TTC549 (cell line): ENCODE results near the gene BICD2.
"Not testable (repeated sequence)": the region's sequence is repeated elsewhere in the genome, so short reads cannot be mapped to it uniquely, and the experiment has no call there.

Experiments
- FAIRE-seq: peaks from 2 replicates; lab custom pipeline; 2012; peaks lifted over from hg19 to GRCh38; lab: Jason Lieb, UNC

The BICD2 gene

GRCh38 chr9:92764381-92764987 is at the start of gene BICD2:
BICD2 (minus strand) TSS chr9:92764833; CDS start chr9:92764744, 89 bp downstream.
- FAIRE-seq, result no peak

- not testable (repeated sequence) for FAIRE-seq
Observed at GRCh38 chr9:92809629-92810326, 45.1 kb upstream of the BICD2 start.

- FAIRE-seq, result no peak
Observed at GRCh38 chr9:92808726-92809451, 44.3 kb upstream of the BICD2 start.

GRCh38 chr9:92807757-92808725 is 43.4 kb upstream of the BICD2 start:
- no peak for FAIRE-seq

GRCh38 chr9:92807031-92807756 is 42.6 kb upstream of the BICD2 start:
- no peak for FAIRE-seq

- no peak for FAIRE-seq
Observed at GRCh38 chr9:92804727-92805126, 40.1 kb upstream of the BICD2 start.

GRCh38 chr9:92798358-92798757 is 33.7 kb upstream of the BICD2 start:
- FAIRE-seq, result no peak

- not testable (repeated sequence) for FAIRE-seq
Observed at GRCh38 chr9:92796337-92796804, 31.7 kb upstream of the BICD2 start.

GRCh38 chr9:92795598-92796336 is 31.1 kb upstream of the BICD2 start:
- no peak for FAIRE-seq

- no peak for FAIRE-seq
Observed at GRCh38 chr9:92795000-92795399, 30.4 kb upstream of the BICD2 start.

GRCh38 chr9:92794426-92794825 is 29.8 kb upstream of the BICD2 start:
- FAIRE-seq, result no peak

- FAIRE-seq, result peak; percentile 66
Observed at GRCh38 chr9:92790542-92791527, 26.2 kb upstream of the BICD2 start.

GRCh38 chr9:92786298-92786697 is 21.7 kb upstream of the BICD2 start:
- no peak for FAIRE-seq

- no peak for FAIRE-seq
Observed at GRCh38 chr9:92781899-92782298, 17.3 kb upstream of the BICD2 start.

- no peak for FAIRE-seq
Observed at GRCh38 chr9:92780206-92780605, 15.6 kb upstream of the BICD2 start.

- no peak for FAIRE-seq
Observed at GRCh38 chr9:92775466-92775865, 10.8 kb upstream of the BICD2 start.

- no peak for FAIRE-seq
Observed at GRCh38 chr9:92774274-92774673, 9.6 kb upstream of the BICD2 start.

GRCh38 chr9:92773810-92774209 is 9.2 kb upstream of the BICD2 start:
- no peak for FAIRE-seq

- no peak for FAIRE-seq
Observed at GRCh38 chr9:92771309-92771708, 6.7 kb upstream of the BICD2 start.
